Cardiac muscle cell (in vitro differentiated cells and primary cell): ENCODE measurements around the gene GLT8D2. TPM values are rescaled to one million over a fixed set of nuclear protein-coding genes. Genes with fewer than 3 reads are reported as not detected.

ENCODE experiments used
- DNase-seq, 2 donors: peaks; one replicate each; pipeline versions ENCODE4 v3.0.0 to v3.0.0-alpha.2; 2010 to 2017; ENCODE audit warnings: low read depth in 1 of 2, low spot score in 1 of 2
- H3K27ac ChIP-seq: fragments of 200-600 bp; sonication (generic); 2 replicates; pipeline ENCODE4 v1.5.1; 2016
- H3K27me3 ChIP-seq: fragments of 200-600 bp; sonication (generic); 2 replicates; pipeline ENCODE4 v1.6.0; 2016; ENCODE audit warnings: control low read depth
- H3K36me3 ChIP-seq: fragments of 200-600 bp; sonication (generic); 2 replicates; pipeline ENCODE4 v1.5.1; 2016; ENCODE audit warnings: control low read depth
- H3K4me1 ChIP-seq: fragments of 200-600 bp; sonication (generic); 2 replicates; pipeline ENCODE4 v1.8.1; 2017; ENCODE audit warnings: low read depth, mild to moderate bottlenecking, mixed run types
- H3K4me3 ChIP-seq: fragments of 200-600 bp; sonication (generic); 2 replicates; pipeline ENCODE4 v1.5.1; 2016; ENCODE audit warnings: mild to moderate bottlenecking
- H3K9me3 ChIP-seq: fragments of 200-600 bp; sonication (generic); 2 replicates; pipeline ENCODE4 v1.5.1; 2017; ENCODE audit warnings: low read depth, mild to moderate bottlenecking, control low read depth
- polyA plus RNA-seq: library from polyadenylated mRNA; unstranded; fragments of >200 nt; fragmentation: Nextera tagmentation; extraction: Ambion mirVana; gene quantifications from 2 replicates; pipeline ENCODE4 v1.2.1, GENCODE V29; 2016
- total RNA-seq: library from RNA; depleted of rRNA; stranded (reverse); fragments of >200 nt; gene quantifications from 2 replicates; pipeline ENCODE4 v1.2.3, GENCODE V29; 2016
- TF ChIP-seq, protein P1 (sequence below): IDR thresholded peaks from 2 replicates; pipeline ENCODE4 v1.5.1; 2012; ENCODE audit warnings: low read depth, mild to moderate bottlenecking, low read length

GLT8D2 gene
- total and polyA plus RNA-seq, 2 experiments from 2014 or later = 5.9 to 6.3 TPM

DNA sequence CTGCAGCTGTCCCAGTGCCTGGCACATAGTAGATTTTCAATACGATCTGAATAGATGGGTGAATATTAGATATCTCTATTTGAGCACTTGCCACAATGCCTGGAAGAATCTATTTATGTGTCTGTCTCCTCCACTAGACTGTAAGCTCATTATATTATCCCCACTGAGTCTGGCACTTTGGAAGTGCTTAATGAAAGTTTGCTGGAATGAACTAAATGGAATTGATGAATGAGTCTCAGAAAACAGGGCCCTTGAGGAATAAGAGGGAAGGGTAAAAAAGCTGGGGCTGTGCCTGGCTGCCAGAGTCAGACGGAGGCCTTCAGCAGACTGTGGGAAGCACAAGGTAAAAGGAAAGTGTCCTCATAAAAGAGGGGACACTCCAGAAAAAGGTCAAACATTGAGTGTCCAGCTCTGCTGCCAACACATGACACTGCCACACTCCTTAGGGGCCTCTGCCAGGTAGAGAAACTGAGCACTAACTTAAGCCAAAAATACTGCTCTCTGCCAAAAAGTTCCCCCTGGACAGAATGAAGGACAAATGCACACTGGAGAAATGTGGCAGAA lies 39.3 kb downstream of the GLT8D2 start:
- Histone ChIP-seq H3K36me3 (no peaks in the 10 kb centered on the region), H3K27me3 (no peaks in the 10 kb centered on the region), H3K4me1 (no peaks in the 10 kb centered on the region), H3K4me3 (no peak overlapping the region), H3K9me3 (no peaks in the 10 kb centered on the region), H3K27ac (no peak overlapping the region)
- TF ChIP-seq, protein P1, sequence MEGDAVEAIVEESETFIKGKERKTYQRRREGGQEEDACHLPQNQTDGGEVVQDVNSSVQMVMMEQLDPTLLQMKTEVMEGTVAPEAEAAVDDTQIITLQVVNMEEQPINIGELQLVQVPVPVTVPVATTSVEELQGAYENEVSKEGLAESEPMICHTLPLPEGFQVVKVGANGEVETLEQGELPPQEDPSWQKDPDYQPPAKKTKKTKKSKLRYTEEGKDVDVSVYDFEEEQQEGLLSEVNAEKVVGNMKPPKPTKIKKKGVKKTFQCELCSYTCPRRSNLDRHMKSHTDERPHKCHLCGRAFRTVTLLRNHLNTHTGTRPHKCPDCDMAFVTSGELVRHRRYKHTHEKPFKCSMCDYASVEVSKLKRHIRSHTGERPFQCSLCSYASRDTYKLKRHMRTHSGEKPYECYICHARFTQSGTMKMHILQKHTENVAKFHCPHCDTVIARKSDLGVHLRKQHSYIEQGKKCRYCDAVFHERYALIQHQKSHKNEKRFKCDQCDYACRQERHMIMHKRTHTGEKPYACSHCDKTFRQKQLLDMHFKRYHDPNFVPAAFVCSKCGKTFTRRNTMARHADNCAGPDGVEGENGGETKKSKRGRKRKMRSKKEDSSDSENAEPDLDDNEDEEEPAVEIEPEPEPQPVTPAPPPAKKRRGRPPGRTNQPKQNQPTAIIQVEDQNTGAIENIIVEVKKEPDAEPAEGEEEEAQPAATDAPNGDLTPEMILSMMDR = no peak
- no peak for DNase-seq

DNA sequence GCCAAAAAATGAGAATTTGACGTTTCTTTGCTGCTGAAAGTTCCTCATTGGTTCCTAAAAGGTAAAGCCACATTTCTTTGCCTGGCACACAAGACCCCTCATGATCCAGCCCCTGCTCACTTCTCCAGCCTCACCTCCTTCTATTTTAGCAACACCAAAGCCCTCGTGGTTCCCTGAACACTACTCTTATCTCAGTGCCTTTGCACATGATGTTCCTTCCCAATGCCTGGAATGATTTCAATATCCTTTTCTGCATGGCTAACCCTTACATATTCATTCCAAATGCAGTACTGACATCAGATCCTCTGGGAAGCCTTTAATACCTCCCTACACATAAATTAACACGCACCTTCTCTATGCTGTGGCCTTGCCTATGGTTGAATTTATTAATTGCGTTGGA lies 39.9 kb downstream of the GLT8D2 start:
- H3K27me3 ChIP-seq = no peaks in the 10 kb centered on the region
- TF ChIP-seq, protein P1 = no peak
- no peaks in the 10 kb centered on the region for H3K4me1 ChIP-seq
- H3K27ac ChIP-seq = no peak overlapping the region
- H3K36me3 ChIP-seq = no peaks in the 10 kb centered on the region
- H3K9me3 ChIP-seq = no peaks in the 10 kb centered on the region
- no peak overlapping the region for H3K4me3 ChIP-seq
- no peak for DNase-seq

DNA sequence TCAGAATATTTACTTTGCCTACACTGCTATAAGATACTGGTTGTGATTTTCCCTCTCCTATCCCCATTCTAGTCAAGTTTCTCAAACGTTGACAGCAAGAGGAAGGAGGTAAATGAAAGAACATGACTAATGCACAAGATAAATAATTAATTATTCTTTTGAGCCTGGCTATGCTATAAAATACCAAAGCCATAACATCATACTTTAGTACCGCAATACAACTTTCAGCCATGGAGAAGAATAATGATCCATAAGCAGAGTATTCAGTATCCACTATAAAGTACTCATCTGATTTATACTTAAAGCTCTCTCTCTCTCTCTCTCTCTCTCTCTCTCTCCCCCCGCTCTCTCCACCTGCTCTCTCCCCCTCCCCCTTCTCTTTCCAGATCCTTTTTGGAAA lies 43.1 kb downstream of the GLT8D2 start:
- Histone ChIP-seq H3K27me3 (no peaks in the 10 kb centered on the region), H3K9me3 (no peaks in the 10 kb centered on the region), H3K27ac (no peak overlapping the region), H3K4me1 (no peaks in the 10 kb centered on the region), H3K36me3 (no peaks in the 10 kb centered on the region), H3K4me3 (no peak overlapping the region)
- TF ChIP-seq, protein P1 = no peak
- peak in 1 of 2 donors; percentile 59 for DNase-seq

DNA sequence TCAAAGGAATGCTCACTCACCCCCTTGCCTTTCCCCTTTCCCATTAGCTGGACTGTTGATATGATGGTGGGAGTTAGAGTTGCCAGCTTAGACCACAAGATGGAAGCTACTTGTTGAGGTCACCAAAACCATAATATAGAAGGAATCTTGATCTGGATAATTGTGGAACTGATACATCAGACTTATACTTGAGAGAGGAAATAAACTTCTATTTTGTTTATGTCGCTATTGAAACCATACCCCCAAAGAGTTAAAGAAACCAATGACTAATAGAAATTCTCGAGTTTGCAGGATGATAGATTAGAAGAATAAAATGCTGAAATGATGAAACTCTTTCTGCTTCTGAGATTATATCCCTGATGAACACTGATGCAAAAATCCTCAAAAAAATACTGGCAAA lies 46.4 kb downstream of the GLT8D2 start:
- Histone ChIP-seq H3K27ac (no peak overlapping the region), H3K36me3 (no peaks in the 10 kb centered on the region), H3K27me3 (no peaks in the 10 kb centered on the region), H3K4me1 (no peaks in the 10 kb centered on the region), H3K9me3 (no peaks in the 10 kb centered on the region), H3K4me3 (no peak overlapping the region)
- DNase-seq = no peak
- TF ChIP-seq, protein P1 = no peak

DNA sequence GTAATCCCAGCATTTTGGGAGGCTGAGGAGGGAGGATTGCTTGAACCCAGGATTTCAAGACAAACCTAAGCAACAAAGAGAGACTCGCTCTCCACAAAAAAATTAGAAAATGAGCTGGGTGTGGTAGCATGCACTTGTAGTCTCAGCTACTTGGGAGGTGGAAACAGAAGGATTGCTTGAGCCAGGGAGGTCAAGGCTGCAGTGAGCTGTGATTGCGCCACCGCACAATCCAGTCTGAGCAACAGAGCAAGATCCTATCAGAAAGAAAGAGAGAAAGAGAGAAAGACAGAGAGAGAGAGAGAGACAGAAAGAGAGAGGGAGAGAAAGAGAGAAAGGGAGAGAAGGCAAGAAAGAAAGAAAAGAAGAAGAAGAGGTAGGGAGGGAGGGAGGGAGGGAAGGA lies 47.3 kb downstream of the GLT8D2 start:
- DNase-seq = no peak
- Histone ChIP-seq H3K27ac (no peak overlapping the region), H3K27me3 (no peaks in the 10 kb centered on the region), H3K4me3 (no peak overlapping the region), H3K9me3 (no peaks in the 10 kb centered on the region), H3K4me1 (no peaks in the 10 kb centered on the region), H3K36me3 (no peaks in the 10 kb centered on the region)
- TF ChIP-seq, protein P1 = no peak
